G401.6 (cell line): Measurements from ENCODE around the gene ZIM2.

ENCODE experiments used
- FAIRE-seq: peaks from 2 replicates; lab custom pipeline; 2012; peaks lifted over from hg19 to GRCh38; lab: Jason Lieb, UNC

The ZIM2 gene

DNA sequence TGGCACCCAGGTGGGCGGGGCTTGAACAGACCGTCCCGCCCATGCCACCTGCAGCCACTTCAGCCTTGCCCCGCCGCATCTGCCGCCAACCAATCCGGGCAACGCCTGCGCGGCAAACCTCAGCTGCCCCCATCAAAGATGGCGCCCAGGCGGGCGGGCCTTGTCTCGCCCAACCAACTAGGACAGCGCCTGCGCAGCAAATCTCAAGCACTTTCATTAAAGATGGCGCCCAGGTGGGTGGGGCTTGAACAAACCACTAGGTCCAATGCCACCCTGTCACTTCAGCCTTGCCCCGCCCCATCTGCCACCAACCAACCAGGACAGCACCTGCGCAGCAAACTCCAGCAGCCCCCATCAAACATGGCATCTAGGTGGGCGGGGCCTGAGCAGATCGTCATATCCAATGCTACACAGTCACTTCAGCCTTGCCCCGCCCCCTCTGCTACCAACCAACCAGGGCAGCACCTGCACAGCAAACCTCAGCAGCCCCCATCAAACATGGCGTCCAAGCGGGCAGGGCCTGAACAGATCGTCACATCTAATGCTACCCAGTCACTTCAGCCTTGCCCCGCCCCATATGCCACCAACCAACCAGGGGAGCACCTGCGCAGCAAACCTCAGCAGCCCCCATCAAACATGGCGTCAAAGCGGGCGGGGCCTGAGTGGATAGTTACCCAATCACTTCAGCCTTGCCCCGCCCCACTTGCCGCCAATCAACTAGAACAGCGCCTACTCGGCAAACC, 1.4 kb downstream of the ZIM2 start:
- FAIRE-seq: peak; percentile 98

DNA sequence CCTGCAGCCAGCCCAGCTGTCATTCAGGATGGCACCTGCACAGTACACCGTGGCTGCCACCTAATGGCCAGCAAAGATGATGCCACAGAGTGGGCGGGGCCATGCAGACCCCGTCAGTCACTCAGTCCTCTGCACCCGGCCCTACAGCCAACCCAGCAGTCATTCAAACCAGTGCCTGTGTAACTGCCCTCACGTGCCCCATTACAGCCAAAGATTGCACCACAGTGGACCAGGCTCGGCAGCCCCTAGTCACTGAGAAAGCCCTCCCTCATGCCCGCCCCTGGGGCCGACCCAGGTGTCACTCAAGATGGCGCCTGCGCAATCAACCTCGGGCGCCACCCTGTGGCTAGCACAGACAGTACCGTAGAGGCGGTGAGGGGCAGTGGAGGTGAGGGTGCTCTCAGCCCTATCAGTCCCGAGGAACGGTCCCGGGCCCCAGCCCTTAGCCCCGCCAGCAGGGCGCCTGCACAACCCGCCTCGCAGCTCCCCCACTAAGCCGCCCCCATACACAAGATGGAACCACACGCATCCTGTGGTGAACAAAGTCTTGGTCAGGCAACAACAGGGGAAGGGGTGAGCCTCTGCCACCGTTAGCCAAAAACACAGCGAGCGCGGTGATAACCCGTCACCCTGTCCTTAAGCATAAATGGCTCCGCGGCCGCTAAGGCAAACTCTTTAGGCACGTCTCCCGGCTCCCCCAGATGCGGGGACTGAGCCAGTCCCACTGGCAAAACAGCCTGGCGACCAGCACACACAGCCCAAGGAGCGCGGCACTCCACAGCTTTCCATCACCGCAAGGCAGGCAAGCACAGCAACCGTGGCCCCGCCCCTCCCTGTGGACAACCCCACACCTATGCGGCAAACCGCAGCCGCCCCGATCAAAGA, 2.3 kb downstream of the ZIM2 start:
- FAIRE-seq: peak; percentile 51

DNA sequence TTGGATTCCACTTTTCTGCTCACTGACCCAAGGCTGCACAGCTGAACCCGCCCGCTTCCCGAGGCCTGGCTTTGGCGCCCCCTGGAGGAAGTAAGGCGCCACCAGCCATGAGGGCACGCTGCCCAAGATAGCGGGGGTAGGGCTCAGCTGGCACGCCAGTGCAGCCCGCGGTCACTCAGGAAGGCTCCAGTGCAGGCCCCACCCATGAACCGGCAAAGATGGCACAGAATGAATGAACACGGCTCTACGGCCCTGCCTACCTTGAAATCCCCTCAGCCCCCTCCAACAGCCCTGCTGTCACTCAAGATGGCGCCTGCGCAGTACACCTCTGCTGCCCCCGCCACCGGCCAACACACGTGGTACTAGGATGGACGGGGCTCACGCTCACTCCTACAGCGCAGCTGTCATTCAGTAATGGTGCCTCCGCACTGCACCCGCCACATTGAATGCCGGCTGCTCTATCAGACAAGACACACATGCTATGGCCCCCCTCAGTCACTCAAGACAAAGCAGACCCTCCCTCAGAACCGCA, 3.0 kb downstream of the ZIM2 start:
- peak; percentile 76 for FAIRE-seq

DNA sequence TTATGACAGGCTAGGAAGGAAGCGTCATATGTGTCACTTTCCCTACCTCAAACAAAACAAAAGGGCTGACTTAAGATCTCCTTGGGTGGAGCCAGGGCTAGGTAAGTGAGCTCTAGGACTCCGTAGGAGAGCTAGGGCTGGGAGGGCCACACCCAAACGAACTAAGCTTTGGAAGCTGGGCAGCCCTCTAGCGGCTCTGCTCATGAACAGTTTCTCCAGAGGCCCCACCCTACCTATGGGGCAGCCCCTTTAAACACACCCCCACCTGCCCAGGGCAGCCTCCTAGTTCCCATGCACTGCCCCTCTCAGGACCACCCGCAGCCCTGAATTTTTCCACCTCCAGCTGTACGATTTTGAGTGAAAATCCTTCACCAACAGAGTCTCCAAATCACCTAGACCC, 3.5 kb downstream of the ZIM2 start:
- FAIRE-seq: no peak

DNA sequence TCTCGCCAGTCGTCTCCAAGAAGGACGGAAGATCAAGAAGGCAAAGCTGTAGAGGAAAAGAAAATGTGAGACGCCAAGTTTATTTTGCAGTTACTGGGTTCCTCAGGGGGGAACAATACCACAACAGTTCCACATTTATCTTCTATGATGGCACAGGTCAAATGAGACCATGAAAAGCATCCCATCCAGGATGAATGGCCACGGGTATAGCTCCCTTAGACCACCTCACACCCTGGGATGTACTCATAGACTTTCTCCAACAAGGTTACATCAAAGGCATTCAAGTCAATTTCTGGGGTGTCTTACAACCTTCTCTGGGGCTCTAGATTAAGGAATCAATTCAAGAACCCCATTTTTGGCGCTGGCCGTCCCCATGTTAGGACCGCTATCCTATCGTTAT, 4.5 kb downstream of the ZIM2 start:
- FAIRE-seq: no peak

DNA sequence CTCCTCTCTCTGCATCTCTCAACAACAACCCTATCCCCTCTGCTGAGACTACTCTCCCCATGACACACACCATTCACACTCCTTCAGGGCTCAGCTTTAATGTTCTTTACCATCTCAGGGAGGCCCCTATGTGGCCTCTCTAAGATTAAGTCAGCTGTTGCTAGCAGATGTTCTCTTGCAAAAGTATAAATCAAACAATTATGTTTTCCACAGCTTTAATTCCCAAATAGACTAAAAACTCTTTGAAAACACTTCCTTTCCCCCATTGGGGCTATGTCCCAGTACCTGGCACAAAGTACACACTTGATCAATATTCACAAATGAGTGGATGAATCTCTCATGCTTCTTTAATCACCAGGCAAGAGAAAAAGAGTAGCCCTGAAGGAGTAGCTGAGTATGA, 5.1 kb downstream of the ZIM2 start:
- no peak for FAIRE-seq

DNA sequence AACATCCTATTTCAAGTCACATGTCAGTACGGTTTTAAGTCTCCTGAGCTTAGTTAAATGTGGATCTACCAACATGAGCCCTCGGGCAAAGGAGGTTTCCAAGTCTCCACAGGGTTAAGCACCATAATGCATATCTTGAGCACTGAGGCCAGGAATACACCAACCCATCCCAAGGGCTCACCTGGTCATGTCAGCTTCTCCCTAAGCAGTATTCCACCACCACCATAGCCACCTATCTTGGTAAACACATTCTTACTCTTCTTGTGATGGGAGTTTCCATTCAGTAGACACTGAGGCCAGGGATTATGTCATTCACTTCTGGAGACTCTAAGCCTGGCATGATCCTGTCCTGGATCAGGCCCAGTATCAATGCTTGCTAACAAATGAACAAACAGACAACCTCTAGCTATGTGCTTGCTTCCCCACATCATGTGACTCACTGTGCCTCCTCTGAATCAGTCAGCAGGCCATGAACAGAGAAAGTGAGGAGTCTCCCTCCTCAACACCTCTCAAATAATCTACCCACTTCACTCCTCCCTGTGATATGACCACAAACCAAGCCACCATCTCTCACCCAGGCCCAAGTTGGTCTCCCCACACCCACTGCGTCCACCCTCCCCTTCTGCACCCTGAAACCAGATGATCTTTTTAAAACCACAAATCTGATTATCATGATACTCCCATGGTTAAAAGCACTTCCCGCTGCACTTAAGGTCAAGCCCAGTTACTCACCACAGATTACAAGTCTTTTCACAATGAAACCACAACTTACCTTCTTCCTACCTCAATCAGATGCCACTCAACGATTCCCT, 5.8 kb downstream of the ZIM2 start:
- FAIRE-seq: no peak

DNA sequence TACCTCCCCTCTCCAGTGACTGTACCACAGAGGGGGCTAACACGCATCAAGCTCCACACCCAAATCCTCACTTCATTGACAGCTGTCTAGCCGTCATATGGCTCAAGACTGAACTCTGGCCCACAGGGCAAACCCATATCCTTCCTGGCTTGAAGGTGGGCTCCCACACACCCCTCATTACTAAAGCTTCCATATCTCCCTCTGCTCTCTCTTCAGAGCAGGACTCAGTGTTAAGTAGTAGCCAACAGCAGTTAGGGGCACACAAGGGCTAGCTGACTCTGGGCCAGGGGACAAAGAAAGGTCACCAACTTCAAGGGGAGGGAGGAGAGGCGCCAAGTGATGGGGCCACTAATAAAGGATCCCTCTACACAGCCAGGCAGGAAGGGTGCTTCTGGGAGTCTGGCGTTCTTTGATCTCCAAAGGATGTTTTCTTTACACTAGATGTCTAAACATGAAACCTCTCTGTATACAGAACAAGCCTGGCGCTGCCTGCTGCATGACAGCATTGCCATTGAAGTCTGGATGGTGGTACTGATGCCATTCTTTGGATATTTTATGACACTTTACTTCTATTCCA, 8.1 kb downstream of the ZIM2 start:
- FAIRE-seq: no peak

DNA sequence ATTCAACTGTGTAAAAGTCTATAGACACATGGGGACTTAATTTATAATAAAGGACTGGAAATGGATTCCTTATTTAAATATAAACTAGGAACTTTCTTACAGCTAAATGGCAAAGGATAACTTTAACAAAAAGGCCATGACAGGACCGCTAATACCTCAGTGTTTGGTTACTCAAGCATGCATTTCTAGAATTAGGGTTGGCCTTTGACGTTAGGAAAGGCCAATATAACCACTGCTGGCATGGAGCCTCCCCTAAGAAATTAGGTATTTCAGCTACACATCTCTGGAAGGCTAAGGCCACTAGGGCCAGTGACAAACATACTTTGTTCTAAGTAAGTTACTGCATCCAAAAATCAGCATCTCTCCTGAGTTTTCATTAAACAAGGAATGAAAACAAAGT, 9.3 kb downstream of the ZIM2 start:
- no peak for FAIRE-seq

DNA sequence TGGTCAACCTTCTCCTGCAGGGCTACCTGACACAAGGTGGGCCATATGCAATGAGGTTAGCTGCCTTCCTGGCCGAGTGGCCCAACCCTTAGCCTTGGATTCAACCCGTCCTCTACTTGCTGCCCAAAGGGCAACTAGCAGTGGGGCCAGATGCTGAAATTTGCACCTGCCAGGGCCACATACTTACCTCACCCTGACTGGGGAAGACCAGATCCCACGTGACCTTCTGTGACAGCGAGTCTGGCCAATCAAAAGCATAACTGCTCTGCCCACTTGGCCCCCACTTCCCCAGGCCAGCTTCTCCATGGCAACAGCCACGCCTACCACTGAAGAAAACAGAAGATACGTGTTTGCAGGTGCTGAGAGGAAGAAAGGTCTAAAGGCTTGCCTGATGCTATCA, 10.9 kb downstream of the ZIM2 start:
- no peak for FAIRE-seq

DNA sequence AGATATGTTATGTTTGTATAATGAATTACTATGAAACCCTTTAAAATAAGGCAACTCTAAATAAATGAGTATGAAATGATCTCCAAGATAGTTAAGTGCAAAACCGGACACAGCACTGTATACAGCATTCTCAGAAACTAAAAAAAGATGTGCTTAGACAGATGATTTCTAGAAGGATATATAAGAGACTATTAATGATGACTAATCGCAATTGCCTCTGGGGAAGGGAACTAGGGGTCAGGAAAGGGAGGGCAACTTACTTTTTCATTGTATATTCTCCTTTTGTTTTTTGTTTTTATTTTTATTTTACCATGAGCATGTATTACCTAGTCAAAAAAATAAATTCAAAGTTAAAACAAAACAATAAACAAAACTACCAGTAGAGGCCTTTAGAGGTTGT, 12.8 kb downstream of the ZIM2 start:
- no peak for FAIRE-seq

DNA sequence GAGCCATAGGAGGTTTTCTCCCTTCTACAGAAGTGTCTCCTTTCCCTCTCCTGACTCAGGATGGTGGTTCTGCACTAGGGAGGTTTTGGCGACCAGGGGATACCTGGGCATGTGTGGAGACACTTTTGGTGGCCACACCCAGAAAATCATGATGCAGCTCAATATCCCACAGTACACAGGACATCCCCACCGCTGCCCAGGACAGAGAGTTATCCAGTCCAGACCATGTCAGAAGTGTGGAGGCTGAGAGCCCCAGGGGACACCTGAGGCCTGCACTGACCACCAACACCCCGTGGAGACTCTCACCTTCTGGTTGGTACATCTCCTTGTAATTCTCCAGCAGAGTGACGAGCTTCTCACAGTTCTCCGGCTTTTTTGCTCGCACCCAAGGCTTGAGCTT, 16.6 kb downstream of the ZIM2 start:
- no peak for FAIRE-seq

DNA sequence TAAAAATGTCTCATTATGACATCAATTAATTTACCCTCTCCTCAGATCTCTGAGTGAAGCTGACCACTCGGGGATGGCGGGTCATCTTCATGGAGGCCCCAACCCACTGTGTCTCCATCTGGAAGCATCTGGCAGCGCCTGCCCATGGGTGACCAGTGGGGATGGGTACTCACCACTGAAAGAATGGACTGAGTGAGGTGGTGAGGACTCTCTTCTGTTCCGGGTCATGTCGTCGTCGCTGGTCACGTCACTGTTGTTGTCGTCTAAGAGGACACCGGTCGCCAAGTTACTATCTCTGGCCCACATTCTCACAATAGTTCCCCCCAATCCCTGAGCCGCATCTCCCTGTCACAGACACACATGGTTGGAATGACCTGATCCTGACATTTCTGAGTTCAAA, 17.1 kb downstream of the ZIM2 start:
- FAIRE-seq: no peak

DNA sequence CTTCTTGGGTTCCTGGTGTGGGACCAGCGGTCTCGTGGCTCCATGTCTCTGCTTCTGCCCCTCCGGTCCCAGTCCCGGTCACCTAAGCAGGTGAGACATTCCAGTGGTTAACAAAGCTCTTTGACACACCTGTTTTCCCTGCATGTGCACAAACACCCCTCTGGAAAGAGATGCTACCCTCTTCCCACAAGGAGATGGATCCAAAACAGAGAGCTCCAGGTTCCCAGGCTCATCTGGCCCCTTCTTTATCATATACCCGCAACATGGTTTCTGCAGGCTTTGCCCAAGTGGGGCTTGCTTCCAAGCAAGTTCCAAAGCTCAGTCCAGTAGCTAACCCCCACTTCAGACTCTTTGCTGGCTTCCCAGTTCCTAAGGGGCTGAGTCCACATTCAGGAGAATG, 17.8 kb downstream of the ZIM2 start:
- no peak for FAIRE-seq

DNA sequence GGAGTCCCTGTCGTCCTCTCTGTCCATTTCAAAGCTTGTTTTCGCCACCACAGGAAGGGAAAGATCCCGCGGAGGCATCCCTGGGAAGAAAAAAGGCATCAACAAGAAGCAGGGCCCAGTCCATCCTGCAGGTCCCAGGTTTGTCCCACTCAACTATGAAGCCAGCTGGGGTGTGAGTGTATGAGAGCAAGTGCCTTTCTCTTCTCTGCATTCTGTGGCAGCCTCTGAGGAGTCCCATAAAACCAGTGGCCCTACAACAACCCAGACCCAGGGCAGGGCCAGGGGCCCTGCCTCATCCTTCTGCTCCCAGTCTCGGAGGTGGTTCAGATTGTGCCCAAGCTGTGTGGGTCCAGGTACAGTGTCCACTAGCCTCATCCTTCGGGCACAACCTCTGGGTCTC, 18.9 kb downstream of the ZIM2 start:
- no peak for FAIRE-seq

DNA sequence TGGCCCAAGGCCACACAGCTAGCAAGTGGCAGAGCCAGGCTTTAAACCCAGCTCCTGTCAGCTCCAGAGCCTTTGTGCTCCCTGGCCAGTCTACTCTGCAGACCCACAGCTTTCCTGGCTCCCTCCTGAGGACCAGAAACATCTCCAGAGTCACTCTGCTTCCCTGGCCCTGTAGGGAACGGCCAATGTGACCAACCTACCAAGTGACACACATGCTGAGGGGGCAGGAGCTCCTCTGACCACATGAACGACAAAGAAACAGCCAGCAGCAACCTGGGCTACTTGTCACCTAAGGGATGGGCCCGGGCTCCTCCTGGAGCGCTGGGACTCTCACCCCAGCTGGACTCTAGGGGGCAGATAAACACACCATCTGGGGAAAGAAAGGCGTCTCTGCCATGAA, 19.3 kb downstream of the ZIM2 start:
- FAIRE-seq: no peak

DNA sequence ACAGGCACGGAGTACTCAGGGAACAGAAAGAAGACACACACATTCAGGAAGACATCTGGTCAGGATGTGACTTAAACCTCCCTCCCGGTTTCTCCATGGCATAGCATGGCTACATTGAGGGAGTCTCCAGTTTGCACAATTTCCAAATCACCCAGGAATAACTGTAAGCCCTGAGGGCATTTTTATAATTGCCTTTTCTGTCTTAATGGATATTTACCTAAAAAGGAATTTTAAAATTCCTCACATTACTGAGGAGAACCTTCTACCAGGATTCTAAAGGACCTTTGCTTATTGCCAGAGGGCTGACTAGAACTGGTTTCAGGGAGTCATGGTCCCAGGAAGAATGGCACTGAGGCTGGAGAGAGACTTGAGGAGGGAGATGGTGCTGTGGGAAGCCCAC, 21.4 kb downstream of the ZIM2 start:
- FAIRE-seq: no peak

DNA sequence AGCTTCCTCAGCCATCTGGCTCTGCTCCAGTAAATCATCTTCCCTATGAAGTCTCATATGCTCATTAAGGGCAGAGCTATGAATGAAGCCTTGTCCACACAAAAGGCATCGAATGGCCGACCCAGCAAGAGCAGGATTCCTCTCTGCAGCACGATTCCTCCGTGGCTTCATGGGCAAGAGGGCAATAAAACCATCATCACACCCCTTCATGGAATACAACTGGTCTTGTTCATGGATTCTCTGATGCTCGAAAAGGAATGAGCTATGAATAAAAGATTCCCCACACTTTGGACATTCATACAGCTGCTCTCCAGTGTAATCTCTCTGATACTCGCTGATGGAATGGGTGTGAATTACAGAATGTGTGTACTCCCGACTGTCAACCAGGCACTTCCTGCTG, 25.9 kb downstream of the ZIM2 start:
- no peak for FAIRE-seq

DNA sequence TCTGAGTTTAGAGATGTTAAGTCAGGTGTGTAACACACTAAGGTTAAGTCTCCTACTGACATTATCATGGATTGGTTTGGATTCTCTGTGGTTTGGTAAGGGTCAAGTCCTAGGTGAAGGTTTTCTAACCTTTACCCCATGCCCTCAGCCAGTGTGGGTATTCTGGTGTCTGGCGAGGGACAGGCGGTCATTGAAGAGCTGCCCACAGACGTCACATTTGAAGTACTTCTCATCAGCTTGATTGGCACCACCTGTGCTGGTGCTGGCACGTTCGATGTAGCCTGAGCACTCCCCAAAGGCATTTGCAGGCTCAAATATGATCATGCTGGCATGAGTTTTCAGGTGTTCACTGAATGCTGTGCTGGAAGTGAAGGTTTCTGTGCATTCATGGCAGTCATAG, 27.0 kb downstream of the ZIM2 start:
- FAIRE-seq: no peak

DNA sequence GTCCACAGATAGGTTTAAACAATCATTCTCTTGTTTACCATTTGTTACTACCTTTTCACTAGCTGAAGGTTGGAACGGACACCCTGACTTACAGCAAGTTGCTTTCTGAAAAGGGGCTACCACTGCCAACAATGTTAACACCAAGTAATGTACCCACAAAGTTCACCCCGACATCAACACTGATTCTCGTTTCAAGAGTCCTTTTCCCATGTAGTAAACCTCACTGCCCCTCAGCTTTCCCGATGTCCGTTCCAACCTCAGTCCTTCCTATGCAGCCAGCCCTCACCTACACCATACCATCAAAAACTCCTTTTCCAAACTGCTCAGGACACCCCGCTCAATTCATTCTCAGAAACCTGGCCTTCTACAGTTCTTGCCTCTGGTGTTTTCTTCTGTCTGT, 29.0 kb downstream of the ZIM2 start:
- no peak for FAIRE-seq

DNA sequence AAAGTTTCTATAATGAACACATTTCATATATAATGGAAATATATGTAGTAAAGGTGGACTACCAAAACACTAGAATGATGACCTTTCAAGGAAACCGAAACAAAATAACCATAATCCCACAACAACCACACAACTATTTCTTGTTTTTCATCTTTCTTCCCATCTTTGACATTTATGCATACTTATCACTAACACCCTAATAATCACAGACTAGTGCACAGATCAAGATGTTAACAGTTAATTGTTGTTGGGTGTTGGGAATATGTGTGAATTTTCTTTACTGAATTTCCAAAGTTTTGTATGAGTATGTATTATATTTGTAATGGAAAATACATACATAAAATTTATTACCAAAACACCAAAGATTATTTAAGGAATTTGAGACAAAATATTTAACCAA, 30.3 kb downstream of the ZIM2 start:
- no peak for FAIRE-seq

DNA sequence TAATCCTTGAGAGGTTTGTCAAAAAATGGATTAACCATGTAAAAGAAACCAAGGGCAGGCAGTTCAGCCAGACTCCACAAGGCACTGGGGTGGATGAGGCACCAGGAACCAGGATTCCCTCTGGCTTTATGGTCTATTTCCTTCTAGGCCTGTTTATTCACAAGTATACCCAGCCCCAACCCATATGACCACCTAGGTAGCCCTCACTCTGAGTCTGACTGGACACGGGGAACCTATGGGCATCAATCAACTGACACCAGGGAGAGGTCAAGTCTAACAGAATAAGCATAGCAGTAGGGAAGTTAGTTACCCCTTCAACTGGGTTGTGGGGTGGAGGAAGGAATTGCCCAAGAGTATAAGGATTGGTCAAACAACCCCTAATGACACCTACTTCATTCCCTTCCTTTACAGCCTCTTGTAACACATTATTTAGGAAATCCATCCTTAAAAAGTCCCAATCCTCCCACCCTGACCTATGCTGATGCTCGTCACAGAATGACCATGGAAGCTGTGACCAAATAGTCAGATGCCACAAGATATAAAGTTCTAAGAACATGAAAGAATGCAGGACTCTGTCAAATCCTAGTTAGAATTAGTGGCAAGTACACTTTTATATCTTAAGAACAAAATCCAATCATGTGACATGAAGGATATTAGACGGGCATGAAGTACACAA, 31.7 kb downstream of the ZIM2 start:
- no peak for FAIRE-seq
